MV-4-11 (cell line): ENCODE data around the gene VAPB.
A peak's percentile ranks its signal among the peaks of the same experiment; 100 is the strongest.

Experiments
- DNase-seq: peaks from one replicate; lab custom pipeline; 2025; lab: John Stamatoyannopoulos, UW

The VAPB gene

GRCh38 chr20:58463256-58463655 is 74.2 kb downstream of the VAPB start:
- DNase-seq: peak; percentile 17

GRCh38 chr20:58464838-58465237 is 75.8 kb downstream of the VAPB start:
- no peak for DNase-seq

GRCh38 chr20:58466095-58466708 is 77.2 kb downstream of the VAPB start:
- no peak for DNase-seq

- no peak for DNase-seq
These were observed 77.9 kb downstream of the VAPB start for GRCh38 chr20:58466729-58467571.

GRCh38 chr20:58467572-58468527 is 78.8 kb downstream of the VAPB start:
- DNase-seq: no peak

- DNase-seq: no peak
These were observed 80.6 kb downstream of the VAPB start for GRCh38 chr20:58469616-58470015.

GRCh38 chr20:58470336-58471192 is 81.5 kb downstream of the VAPB start:
- no peak for DNase-seq

- no peak for DNase-seq
These were observed 82.5 kb downstream of the VAPB start for GRCh38 chr20:58471193-58472164.

- DNase-seq: no peak
These were observed 83.4 kb downstream of the VAPB start for GRCh38 chr20:58472273-58473018.

- DNase-seq: no peak
These were observed 84.7 kb downstream of the VAPB start for GRCh38 chr20:58473453-58474425.

- no peak for DNase-seq
These were observed 86.4 kb downstream of the VAPB start for GRCh38 chr20:58475466-58475865.

- no peak for DNase-seq
These were observed 89.2 kb downstream of the VAPB start for GRCh38 chr20:58478141-58478805.

GRCh38 chr20:58479726-58480440 is 90.9 kb downstream of the VAPB start:
- no peak for DNase-seq

- DNase-seq: no peak
These were observed 91.7 kb downstream of the VAPB start for GRCh38 chr20:58480551-58481336.

GRCh38 chr20:58481481-58482021 is 92.5 kb downstream of the VAPB start:
- peak; percentile 5 for DNase-seq

GRCh38 chr20:58482416-58482815 is 93.4 kb downstream of the VAPB start:
- DNase-seq: no peak
